ENCODE data around the gene TBC1D16.
"Not testable (repeated sequence)": the region's sequence is repeated elsewhere in the genome, so short reads cannot be mapped to it uniquely, and the experiment has no call there.

TBC1D16 gene

GRCh38 chr17:79911430-79912399 is 124.0 kb downstream of the TBC1D16 start:
- FAIRE-seq: no peak

GRCh38 chr17:79910985-79911361 is 124.7 kb downstream of the TBC1D16 start:
- FAIRE-seq: no peak

- FAIRE-seq: no peak
Observed at GRCh38 chr17:79909121-79909520, 126.6 kb downstream of the TBC1D16 start.

- FAIRE-seq: no peak
Observed at GRCh38 chr17:79907850-79908249, 127.8 kb downstream of the TBC1D16 start.

GRCh38 chr17:79907217-79907715 is 128.4 kb downstream of the TBC1D16 start:
- FAIRE-seq: no peak

DNA sequence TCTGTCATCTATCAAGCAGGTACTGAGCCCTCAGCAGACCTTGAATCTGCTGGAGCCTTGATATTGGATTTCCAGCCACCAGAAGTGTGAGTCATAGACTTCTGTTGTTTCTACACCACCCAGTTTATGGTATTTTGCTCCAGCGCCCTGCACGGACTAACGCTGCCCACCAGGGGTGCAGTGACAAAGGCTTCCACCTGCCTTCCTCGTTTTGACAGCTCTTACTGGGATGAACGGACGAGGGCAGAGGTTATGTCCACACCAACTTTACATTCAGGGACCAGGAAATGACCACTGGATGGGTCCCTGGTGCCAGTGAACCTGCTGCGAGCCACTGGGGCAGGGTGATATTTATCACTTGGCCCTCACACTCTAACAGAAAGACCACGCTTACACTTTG is 129.8 kb downstream of the TBC1D16 start:
- no peak for FAIRE-seq

- FAIRE-seq: no peak
Observed at GRCh38 chr17:79904865-79905264, 130.8 kb downstream of the TBC1D16 start.

- FAIRE-seq: no peak
Observed at GRCh38 chr17:79902146-79902791, 133.4 kb downstream of the TBC1D16 start.

- FAIRE-seq: no peak
Observed at GRCh38 chr17:79901131-79901530, 134.5 kb downstream of the TBC1D16 start.

DNA sequence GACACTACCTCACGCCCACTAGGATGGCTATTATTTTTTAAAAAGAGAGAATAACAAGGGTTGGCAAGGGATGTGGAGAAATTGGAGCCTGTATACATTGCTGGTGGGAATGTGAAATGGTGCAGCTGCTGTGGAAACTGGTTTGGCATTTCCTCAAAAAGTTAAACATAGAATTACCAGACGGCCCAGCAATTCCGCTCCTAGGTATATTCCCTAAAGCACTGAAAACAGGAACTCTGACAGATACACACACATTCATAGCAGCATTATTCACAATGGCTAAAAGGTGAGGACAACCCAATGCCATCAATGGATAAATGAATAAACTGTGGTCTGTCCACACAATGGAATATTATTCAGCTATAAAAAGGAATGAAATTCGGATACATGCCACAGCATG is 136.1 kb downstream of the TBC1D16 start:
- FAIRE-seq: no peak

DNA sequence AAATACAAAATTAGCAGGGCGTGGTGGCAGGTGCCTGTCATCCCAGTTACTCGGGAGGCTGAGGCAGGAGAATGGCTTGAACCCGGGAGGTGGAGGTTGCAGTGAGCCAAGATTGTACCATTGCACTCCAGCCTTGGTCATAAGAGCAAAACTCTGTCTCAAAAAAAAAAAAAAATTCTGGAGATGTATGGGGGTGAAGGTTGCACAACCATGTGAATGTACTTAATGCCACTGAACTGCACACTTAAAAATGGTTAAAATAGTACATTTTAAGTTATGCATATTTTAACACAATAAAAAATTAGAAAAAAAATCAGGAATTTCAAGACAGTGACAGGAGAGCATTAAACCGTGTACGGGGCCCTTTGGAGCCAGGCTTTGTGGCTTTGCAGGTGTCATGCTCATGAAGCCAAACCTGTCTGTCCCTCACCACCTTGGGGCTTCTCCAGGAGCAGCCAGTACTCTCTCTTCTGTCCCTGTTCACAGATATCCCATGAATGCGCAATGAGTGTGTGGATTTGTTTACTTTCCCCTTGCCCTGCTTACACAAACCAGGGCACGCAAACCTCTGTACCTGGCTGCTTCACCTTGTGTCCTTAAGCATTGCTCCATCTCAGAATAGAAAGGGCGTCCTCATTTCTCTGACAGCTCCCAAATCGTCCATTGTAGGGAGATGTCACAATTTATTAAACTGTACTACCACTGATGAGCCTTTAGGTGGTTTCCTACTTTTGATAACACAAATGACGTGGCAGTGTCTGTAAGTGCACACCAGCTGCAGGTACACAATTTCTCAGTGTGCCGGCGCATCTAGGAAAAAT is 138.2 kb downstream of the TBC1D16 start:
- FAIRE-seq: no peak

- not testable (repeated sequence) for FAIRE-seq
Observed at GRCh38 chr17:79893457-79893856, 142.2 kb downstream of the TBC1D16 start.

GRCh38 chr17:79892457-79893241 is 143.0 kb downstream of the TBC1D16 start:
- FAIRE-seq: no peak

DNA sequence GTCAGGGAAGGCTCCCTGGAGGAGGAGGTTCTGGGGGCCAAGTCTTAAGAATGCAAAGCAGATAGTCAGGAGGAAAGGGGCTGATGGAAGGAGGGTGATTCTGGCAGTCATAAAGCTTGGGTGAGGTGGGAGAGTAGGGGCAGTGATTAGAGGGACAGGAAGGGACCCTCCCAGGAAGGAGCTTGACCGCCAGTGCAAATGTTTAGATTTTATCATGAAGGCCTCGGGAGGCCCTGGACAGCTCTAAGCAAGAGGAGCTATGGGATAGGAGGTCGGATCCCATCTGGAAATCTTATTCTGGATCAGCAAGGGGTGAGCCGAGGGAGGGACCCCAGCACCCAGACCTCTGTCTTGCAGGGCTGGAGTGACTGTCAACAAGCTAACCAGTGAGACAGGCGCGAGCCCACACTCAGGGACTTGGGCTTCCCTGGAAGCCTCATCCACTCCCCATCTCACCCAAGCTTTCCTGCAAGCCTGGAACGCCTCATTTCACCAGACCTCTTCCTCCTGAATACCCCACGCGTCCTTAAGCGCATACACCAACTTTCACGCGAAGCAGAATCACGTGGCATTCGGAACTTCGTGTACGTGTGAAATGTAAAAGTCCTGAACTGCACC is 144.4 kb downstream of the TBC1D16 start:
- FAIRE-seq: no peak

GRCh38 chr17:79890706-79891105 is 145.0 kb downstream of the TBC1D16 start:
- FAIRE-seq: no peak

DNA sequence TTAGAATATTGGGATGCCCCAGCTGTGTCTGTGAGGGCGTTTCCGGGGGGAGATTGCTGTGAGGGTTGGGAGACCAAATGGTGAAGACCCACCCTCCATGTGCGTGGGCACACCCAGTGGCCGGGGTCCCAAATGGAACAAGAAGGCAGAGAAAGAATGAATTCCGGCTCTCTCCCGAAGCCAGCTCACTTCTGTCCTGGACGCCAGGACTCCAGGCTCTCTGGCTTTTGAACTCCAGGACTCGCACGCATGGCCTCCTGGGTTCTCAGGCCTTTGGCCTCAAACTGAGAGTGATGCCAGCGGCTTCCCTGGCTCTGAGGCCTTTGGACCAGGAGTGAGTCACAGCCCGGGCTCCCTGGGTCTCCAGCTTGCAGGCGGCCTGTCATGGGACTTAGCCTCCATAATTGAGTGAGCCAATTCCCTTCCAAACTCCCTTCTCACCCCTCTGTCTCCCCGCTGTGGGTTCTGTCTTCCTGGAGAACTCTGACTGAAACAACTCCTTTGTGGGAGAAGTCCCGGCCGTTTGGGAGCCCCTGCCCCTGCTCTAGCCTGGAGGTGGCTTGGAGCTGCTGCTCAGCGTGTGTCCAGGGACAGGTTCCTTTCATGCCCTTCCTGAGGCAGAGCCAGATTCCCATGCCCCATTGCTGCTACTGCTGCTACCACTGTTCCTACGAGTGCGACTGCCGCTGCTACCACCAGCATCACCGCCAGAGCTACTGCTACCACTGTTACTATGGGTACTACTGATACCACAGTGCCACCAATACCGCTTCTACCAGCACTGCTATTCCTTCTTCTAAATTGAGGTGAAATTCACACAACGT is 146.6 kb downstream of the TBC1D16 start:
- no peak for FAIRE-seq

- no peak for FAIRE-seq
Observed at GRCh38 chr17:79888009-79888540, 147.6 kb downstream of the TBC1D16 start.

- FAIRE-seq: no peak
Observed at GRCh38 chr17:79887451-79887991, 148.2 kb downstream of the TBC1D16 start.

- FAIRE-seq: no peak
Observed at GRCh38 chr17:79883202-79883601, 152.5 kb downstream of the TBC1D16 start.
